SKM-1 treated with dmso at 0.1 percent for 144 hours (cell line): Measurements from ENCODE around the gene COX6B1.
A peak's percentile ranks its signal among the peaks of the same experiment; 100 is the strongest.
"Not testable (repeated sequence)": the region's sequence is repeated elsewhere in the genome, so short reads cannot be mapped to it uniquely, and the experiment has no call there.

Source experiments
- DNase-seq: peaks from one replicate; lab custom pipeline; 2025; ENCODE audit not compliant: unreplicated experiment; lab: John Stamatoyannopoulos, UW

The COX6B1 gene

DNA sequence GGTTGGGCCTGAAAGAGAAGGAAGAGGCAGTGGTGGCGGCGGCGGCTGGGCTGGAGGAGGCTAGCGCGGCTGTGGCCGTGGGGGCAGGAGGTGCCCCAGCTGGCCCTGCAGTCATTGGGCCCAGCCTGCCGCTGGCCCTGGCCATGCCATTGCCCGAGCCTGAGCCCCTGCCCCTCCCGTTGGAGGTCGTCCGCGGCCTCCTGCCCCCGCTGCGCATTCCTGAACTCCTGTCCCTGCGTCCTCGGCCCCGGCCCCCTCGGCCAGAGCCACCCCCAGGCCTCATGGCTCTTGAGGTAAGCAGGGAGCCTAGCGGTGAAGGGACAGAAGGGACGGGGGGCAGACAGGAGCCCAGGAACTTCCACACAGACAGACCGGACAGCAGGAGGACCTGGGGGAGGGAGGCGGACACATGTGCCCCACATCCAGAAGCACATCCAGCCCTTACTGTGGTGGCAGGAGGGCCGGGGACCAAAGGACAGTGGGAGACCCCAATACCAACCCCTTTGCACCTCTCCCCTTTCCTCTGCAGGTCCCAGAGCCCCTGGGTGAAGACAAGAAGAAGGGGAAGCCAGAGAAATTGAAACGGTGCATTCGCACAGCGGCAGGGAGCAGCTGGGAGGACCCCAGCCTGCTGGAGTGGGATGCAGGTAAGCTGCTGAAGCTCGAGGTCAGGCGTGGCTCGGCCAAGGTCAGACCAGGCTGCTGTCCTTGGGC lies 14.2 kb upstream of the COX6B1 start:
- DNase-seq = no peak

DNA sequence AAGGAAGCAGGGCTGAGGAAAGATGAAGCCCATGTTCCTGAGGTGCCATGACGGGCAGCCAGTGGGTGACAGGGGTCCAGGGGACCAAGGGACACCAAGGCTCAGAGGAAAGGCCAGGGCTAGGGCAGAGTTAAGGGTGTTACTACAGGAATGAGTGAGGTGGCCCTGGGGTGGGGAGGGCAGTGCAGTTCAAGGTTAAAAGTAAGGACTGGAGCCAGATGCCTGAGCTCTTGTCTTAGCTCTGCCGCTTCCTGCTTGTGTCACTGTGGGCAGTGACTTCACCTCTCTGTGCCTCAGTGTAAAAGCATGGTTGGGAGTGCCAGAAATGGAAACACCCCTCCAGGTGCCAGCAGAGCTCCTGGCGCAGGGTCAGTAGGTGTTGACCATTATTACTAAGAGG lies 11.5 kb upstream of the COX6B1 start:
- DNase-seq = no peak

GRCh38 chr19:35637165-35637564 lies 11.0 kb upstream of the COX6B1 start:
- DNase-seq = no peak

DNA sequence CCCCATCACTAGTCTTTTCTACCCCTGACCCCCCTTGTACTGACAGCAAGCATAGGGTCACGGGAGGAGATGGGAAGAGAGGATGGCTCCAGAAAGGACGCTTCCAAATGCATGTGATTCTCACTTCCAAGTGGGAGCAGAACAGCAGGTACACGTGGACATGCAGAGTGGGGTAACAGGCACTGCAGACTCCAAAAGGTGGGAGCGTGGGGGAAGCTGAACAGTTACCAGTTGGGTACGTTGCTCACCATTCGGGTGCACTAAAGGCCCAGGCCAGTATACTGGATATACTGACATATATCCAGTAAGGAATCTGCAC lies 8.8 kb upstream of the COX6B1 start:
- no peak for DNase-seq

GRCh38 chr19:35639863-35640262 lies 8.3 kb upstream of the COX6B1 start:
- no peak for DNase-seq

DNA sequence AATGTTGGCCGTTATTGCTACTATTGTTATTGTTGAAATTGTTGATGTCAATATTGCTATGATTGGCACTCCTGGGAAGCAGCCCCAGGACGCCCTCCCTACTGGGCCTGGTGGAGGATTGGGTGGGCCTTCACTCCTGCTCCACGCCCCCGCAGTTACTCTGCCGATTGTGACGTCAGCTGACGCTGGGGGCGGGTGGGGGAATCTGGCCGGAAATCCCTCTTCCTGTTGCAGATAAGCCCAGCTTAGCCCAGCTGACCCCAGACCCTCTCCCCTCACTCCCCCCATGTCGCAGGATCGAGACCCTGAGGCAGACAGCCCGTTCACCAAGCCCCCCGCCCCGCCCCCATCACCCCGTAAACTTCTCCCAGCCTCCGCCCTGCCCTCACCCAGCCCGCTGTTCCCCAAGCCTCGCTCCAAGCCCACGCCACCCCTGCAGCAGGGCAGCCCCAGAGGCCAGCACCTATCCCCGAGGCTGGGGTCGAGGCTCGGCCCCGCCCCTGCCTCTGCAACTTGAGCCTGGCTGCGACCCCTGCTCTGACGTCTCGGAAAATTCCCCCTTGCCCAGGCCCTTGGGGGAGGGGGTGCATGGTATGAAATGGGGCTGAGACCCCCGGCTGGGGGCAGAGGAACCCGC lies 6.5 kb upstream of the COX6B1 start, which contains the start of gene ETV2:
Gene ETV2, plus strand, starts transcription at position 231 of the 637 bp plus-strand sequence. CDS start 716 bp downstream, outside the sequence.
- no peak for DNase-seq

GRCh38 chr19:35642312-35642711 lies 5.8 kb upstream of the COX6B1 start:
- DNase-seq = no peak

- no peak for DNase-seq
Measured at GRCh38 chr19:35642798-35643254, 5.3 kb upstream of the COX6B1 start.

- DNase-seq = peak; percentile 78
Measured at GRCh38 chr19:35643255-35644205, 4.6 kb upstream of the COX6B1 start.

DNA sequence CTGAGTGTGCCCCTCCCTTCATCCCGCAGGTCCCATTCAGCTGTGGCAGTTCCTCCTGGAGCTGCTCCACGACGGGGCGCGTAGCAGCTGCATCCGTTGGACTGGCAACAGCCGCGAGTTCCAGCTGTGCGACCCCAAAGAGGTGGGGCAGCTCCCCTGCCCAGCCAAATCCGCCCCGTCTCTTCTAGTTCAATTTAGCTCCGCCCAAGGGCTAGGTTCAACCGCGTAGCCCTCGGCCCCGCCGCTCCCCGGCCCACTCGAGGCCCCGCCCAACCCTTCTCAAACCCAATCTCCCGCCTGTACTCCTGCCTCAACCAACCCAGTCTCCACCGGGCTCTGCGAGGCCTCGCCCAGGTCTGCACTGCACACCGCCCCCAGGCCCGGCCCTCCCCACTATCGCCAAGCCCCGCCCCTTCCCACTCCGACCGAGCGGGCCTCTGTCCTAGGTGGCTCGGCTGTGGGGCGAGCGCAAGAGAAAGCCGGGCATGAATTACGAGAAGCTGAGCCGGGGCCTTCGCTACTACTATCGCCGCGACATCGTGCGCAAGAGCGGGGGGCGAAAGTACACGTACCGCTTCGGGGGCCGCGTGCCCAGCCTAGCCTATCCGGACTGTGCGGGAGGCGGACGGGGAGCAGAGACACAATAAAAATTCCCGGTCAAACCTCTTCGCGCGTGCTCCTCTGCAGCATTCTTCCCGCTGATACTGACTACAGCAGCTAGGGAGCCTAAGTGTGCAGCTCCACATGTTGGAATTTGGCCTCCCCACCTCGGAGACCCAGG lies 3.7 kb upstream of the COX6B1 start:
- DNase-seq = peak; percentile 94

DNA sequence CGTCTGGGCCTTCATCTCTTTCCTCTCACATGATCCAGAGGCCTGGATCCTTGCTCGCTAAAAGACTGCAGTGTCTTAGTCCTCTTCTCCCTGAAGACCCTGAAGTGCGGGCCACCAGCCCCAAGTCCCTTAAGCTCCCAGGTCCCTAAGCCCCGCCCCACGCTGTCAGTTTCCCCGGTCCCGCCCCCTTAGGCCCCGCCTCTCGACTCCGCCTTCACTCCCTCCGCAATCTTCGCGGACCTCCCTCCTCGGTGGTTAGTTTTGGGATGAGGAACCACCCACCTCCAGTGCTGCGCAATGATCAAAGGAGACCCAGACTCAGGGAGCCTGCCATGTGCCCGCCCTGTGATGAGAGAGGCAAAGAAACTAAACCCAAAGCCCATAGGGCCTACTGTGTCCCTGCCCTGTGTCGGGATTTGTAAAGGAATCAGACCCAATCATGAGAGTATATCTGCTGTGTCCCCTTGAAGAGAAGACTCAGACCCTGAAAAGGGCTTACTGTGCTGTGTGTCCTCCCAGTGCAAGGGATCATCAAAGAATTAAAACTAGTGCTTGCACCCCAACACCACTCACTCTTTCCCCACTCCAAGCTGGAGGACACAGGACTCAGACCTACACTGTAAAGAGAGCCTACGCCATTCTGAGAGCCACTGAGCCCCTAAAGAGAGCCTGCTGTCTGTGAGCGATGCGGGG lies 3.0 kb upstream of the COX6B1 start:
- DNase-seq = peak; percentile 73

DNA sequence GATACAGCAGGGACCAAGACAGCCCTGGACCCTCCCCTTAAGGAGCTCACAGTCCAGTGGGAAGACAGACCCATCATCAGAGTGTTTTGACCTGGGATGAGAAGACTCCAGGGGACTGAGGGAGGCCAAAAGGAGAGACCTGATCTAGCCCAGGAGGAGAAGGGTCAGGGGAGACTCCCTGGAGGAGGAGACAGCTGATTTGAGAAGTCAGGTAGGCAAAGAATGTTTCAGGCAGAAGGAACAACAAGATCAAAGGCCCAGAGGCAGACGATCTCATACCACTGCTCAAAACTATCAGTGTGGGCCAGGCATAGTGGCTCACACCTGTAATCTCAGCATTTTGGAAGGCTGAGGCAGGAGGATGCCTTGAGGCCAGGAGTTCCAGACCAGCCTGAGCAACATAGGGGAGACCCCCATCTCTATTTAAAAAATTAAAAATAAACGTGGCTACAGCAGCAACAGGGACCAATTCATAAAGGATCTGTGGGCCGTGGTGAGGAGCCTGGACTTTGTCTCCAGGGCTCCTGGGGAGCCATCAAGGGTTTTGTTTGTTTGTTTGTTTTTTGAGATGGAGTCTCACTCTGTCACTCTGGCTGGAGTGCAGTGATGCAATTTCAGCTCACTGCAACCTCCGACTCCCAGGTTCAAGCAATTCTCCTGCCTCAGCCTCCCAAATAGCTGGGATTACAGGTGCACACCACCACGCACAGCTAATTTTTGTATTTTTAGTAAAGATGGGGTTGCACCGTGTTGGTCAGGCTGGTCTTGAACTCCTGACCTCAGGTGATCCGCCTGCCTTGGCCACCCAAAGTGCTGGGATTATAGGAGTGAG lies 2.2 kb upstream of the COX6B1 start:
- no peak for DNase-seq

DNA sequence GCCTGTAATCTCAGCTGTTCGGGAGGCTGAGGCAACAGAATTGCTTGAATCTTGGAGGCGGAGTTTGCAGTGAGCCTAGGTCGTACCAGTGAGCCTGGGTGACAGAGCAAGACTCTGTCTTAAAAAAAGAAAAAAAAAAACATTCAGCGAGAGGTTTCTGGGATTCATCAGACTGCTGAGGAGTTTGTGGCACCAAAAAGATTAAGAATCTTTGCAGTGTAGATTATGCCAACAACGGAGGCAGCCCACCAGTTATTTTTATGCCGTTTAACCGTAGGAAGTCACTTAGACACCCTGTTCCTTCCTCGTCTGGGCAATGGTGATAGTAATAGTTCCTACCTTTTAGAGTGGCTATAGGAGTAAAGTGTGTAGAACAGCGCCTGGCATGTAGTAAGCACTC lies 2.5 kb downstream of the COX6B1 start:
- DNase-seq = no peak

DNA sequence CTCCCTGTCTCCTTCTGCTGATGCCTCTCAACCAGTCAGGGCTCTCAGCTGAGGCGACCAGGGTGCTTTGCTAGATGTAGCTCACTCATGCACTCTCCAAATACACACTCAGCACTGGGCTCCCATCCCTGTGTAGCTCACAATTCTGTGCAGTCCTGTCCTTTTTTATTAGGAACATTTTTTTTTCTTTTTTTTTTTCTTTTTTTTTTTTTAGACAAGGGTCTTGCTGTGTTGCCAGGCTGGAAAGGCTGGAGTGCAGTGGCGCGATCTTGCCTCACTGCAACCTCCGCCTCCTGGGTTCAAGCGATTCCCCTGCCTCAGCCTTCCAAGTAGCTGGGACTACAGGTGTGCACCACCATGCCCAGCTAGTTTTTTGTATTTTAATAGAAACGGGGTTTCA lies 6.7 kb downstream of the COX6B1 start:
- DNase-seq = not testable (repeated sequence)

DNA sequence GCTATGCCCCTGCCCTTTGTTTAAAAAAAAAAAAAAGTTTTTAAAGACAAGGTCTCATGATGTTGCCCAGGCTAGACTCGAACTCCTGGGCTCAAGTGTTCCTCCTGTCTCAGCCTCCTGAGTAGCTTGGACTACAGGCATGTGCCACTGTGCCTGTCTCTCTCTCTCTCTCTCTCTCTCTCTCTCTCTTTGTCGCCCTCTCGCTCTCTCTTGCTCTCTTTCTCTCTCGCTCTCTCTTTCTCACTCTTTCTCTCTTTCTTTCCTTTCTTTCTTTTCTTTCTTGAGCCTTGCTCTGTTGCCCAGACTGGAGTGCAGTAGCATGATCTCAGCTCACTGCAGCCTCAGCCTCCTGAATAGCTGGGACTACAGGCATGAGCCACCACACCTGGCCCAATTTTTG lies 7.5 kb downstream of the COX6B1 start:
- no peak for DNase-seq

DNA sequence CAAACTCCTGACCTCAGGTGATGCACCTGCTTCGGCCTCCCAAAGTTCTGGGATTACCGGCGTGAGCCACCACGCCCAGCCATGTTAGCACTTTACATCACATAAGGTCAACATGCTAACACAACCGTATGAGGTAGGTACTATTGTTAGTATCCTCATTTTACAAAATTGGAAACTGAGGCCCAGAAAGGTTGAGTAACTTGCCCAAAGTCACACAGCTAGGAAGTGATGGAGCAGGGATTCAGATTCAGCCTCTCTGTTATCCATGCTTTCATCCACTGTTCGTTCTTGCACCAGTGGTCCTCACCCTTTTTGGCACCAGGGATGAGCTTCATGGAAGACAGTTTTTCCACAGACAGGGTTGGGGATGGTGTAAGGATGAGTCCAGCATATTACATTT lies 8.6 kb downstream of the COX6B1 start:
- DNase-seq = no peak

DNA sequence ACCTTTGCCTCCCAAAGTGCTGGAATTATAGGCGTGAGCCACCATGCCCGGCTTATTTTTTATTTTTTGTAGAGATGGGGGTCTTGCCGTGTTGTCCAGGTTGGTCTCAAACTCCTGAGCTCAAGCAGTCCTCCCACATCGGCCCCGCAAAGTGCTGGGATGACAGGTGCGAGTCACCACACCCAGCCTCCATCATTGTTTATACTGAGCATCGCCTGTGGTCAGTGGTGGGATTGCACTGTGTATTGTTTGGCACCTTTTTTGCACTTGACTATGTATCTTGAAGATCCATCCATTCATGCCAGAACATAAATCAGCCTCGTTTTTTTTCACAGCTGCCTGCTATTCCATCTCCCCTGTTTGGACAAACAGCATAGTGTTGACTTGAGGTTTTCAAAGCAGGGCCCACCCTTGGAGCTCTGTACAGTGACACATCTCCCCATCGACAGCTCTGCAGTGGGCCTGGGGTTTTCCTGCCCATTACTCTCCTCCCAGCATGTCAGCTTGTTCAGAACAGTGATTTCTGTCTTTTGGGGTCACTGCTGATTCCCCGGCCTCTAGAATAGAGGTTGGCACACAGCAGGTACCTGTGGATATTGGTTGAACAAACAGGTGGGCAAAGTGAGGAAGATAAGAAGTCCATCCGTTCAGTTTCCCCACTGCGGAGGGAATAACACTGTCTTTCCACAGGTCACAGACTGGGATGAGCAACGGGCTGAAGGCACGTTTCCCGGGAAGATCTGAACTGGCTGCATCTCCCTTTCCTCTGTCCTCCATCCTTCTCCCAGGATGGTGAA lies 10.0 kb downstream of the COX6B1 start:
- no peak for DNase-seq

DNA sequence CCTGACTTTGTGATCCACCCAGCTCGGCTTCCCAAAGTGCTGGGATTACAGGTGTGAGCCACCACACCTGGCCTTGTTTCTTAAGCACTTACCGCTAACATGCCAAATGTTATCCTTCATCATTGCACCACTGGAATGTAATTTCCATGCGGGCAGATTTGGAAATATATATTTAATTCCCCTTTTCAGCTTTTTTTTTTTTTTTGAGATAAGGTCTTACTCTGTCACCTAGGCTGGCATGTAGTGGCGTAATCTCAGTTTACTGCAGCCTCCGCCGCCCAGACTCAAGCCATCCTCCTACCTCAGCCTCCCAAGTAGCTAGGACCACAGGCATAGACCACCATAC lies 13.8 kb downstream of the COX6B1 start:
- DNase-seq = no peak

- DNase-seq = no peak
Measured at GRCh38 chr19:35663981-35664380, 15.9 kb downstream of the COX6B1 start.
